Astrocyte (in vitro differentiated cells and primary cell): Measurements from ENCODE around the gene STK26. TPM values are rescaled to one million over a fixed set of nuclear protein-coding genes. Genes with fewer than 3 reads are reported as not detected.

ENCODE experiments used
- DNase-seq: peaks from one replicate; pipeline ENCODE4 v3.0.0-alpha.2; 2010; ENCODE audit warnings: low read depth
- FAIRE-seq: peaks from 2 replicates; lab custom pipeline; 2011; peaks lifted over from hg19 to GRCh38; lab: Jason Lieb, UNC
- H2AFZ ChIP-seq: 2 replicates; pipeline ENCODE4 v1.6.0; 2012; ENCODE audit warnings: low read depth, low read length, inconsistent platforms
- H3K27ac ChIP-seq: 2 replicates; pipeline ENCODE4 v1.5.1; 2011; ENCODE audit warnings: low read depth, low read length, inconsistent platforms
- H3K27me3 ChIP-seq: 2 replicates; pipeline ENCODE4 v1.6.0; 2011; ENCODE audit warnings: low read length, inconsistent platforms; ENCODE audit not compliant: insufficient read depth
- H3K36me3 ChIP-seq: 2 replicates; pipeline ENCODE4 v1.5.1; 2011; ENCODE audit warnings: low read length, inconsistent platforms; ENCODE audit not compliant: insufficient read depth
- H3K4me1 ChIP-seq: 2 replicates; pipeline ENCODE4 v1.5.1; 2011; ENCODE audit warnings: low read length, inconsistent platforms; ENCODE audit not compliant: insufficient read depth
- H3K4me2 ChIP-seq: 2 replicates; pipeline ENCODE4 v1.6.0; 2012; ENCODE audit warnings: low read length, inconsistent platforms
- H3K4me3 ChIP-seq: 2 replicates; pipeline ENCODE4 v1.5.1; 2011; ENCODE audit warnings: low read depth, mild to moderate bottlenecking, low read length, inconsistent platforms; ENCODE audit not compliant: insufficient read depth
- H3K79me2 ChIP-seq: 2 replicates; pipeline ENCODE4 v1.6.0; 2012; ENCODE audit warnings: mild to moderate bottlenecking, low read length, inconsistent platforms; ENCODE audit not compliant: insufficient read depth
- H3K9ac ChIP-seq: 2 replicates; pipeline ENCODE4 v1.6.0; 2012; ENCODE audit warnings: mild to moderate bottlenecking, low read length, inconsistent platforms
- H3K9me3 ChIP-seq: 2 replicates; pipeline ENCODE4 v1.5.1; 2012; ENCODE audit warnings: low read depth, mild to moderate bottlenecking, low read length, inconsistent platforms; ENCODE audit not compliant: insufficient read depth
- H4K20me1 ChIP-seq: 2 replicates; pipeline ENCODE4 v1.6.0; 2012; ENCODE audit warnings: low read length, inconsistent platforms; ENCODE audit not compliant: insufficient read depth
- H3K27ac Mint-ChIP-seq: one replicate; pipeline ENCODE4 v1.8.0; 2021; ENCODE audit warnings: mild to moderate bottlenecking, mixed read lengths; ENCODE audit not compliant: unreplicated experiment
- H3K27me3 Mint-ChIP-seq: one replicate; pipeline ENCODE4 v1.8.0; 2021; ENCODE audit warnings: low read depth, mixed read lengths; ENCODE audit not compliant: unreplicated experiment
- H3K36me3 Mint-ChIP-seq: one replicate; pipeline ENCODE4 v1.8.0; 2021; ENCODE audit warnings: low read depth, mixed read lengths; ENCODE audit not compliant: unreplicated experiment
- H3K4me1 Mint-ChIP-seq: one replicate; pipeline ENCODE4 v1.8.0; 2021; ENCODE audit warnings: low read depth, mixed read lengths; ENCODE audit not compliant: unreplicated experiment
- H3K4me3 Mint-ChIP-seq: one replicate; pipeline ENCODE4 v1.8.0; 2021; ENCODE audit warnings: mild to moderate bottlenecking, moderate library complexity, mixed read lengths; ENCODE audit not compliant: unreplicated experiment
- H3K9me3 Mint-ChIP-seq: one replicate; pipeline ENCODE4 v1.8.0; 2021; ENCODE audit warnings: mild to moderate bottlenecking, mixed read lengths; ENCODE audit not compliant: unreplicated experiment
- CTCF ChIP-seq: IDR thresholded peaks from 2 replicates; pipeline ENCODE4 v1.5.1; 2011; ENCODE audit warnings: low read depth, mild to moderate bottlenecking, inconsistent platforms, low read length, moderate library complexity; ENCODE audit not compliant: insufficient read depth
- EZH2 ChIP-seq: IDR thresholded peaks from 2 replicates; pipeline ENCODE4 v1.6.1; 2012; ENCODE audit warnings: mild to moderate bottlenecking, low read length, inconsistent platforms; ENCODE audit not compliant: insufficient read depth
- total RNA-seq: library from RNA; stranded (reverse); gene quantifications from 2 replicates; pipeline ENCODE4 v1.2.1, GENCODE V29; 2021

The STK26 gene
- total RNA-seq, 1 donor from 2014 or later = 69.4 TPM

GRCh38 chrX:131977619-131978018 is 45.5 kb upstream of the STK26 start:
- Histone ChIP-seq H3K9me3 (no peaks in the 10 kb centered on the region), H3K36me3 (no peaks in the 10 kb centered on the region), H3K27me3 (no peaks in the 10 kb centered on the region), H2AFZ (no peak overlapping the region), H3K4me2 (no peak overlapping the region), H3K4me1 (no peaks in the 10 kb centered on the region), H3K4me3 (no peak overlapping the region), H3K27ac (no peak overlapping the region), H3K9ac (no peak overlapping the region), H3K79me2 (no peaks in the 10 kb centered on the region), H4K20me1 (no peaks in the 10 kb centered on the region)
- H3K4me1 Mint-ChIP-seq = no peaks in the 10 kb centered on the region
- FAIRE-seq (no peak), DNase-seq (no peak)
- no peak overlapping the region for H3K4me3 Mint-ChIP-seq
- no peak for TF ChIP-seq EZH2
- no peak for TF ChIP-seq CTCF
- H3K27ac Mint-ChIP-seq = no peak overlapping the region
- no peaks in the 10 kb centered on the region for H3K27me3 Mint-ChIP-seq
- no peaks in the 10 kb centered on the region for H3K36me3 Mint-ChIP-seq
- H3K9me3 Mint-ChIP-seq = peaks cover 3% of the 10 kb centered on the region

GRCh38 chrX:131979116-131979515 is 44.0 kb upstream of the STK26 start:
- Mint-ChIP-seq H3K27me3 (peaks cover 2% of the 10 kb centered on the region), H3K9me3 (peaks cover 3% of the 10 kb centered on the region), H3K4me3 (no peak overlapping the region), H3K36me3 (no peaks in the 10 kb centered on the region), H3K27ac (no peak overlapping the region), H3K4me1 (no peaks in the 10 kb centered on the region)
- H3K36me3 ChIP-seq = no peaks in the 10 kb centered on the region
- H3K9ac ChIP-seq = no peak overlapping the region
- H3K4me3 ChIP-seq = no peak overlapping the region
- FAIRE-seq (peak; percentile 41), DNase-seq (no peak)
- H3K4me1 ChIP-seq = no peaks in the 10 kb centered on the region
- no peak overlapping the region for H3K4me2 ChIP-seq
- TF ChIP-seq EZH2 (no peak), CTCF (no peak)
- H4K20me1 ChIP-seq = no peaks in the 10 kb centered on the region
- H3K27ac ChIP-seq = no peak overlapping the region
- no peaks in the 10 kb centered on the region for H3K79me2 ChIP-seq
- no peaks in the 10 kb centered on the region for H3K27me3 ChIP-seq
- H2AFZ ChIP-seq = no peak overlapping the region
- H3K9me3 ChIP-seq = no peaks in the 10 kb centered on the region

- peaks cover 2% of the 10 kb centered on the region for H3K27me3 Mint-ChIP-seq
- Histone ChIP-seq H3K9me3 (no peaks in the 10 kb centered on the region), H3K27ac (no peak overlapping the region), H3K4me3 (no peak overlapping the region), H2AFZ (no peak overlapping the region), H4K20me1 (no peaks in the 10 kb centered on the region), H3K4me1 (no peaks in the 10 kb centered on the region), H3K36me3 (no peaks in the 10 kb centered on the region), H3K27me3 (no peaks in the 10 kb centered on the region), H3K4me2 (no peak overlapping the region), H3K79me2 (no peaks in the 10 kb centered on the region), H3K9ac (no peak overlapping the region)
- H3K9me3 Mint-ChIP-seq = no peaks in the 10 kb centered on the region
- H3K4me3 Mint-ChIP-seq = no peak overlapping the region
- FAIRE-seq (peak; percentile 17), DNase-seq (no peak)
- TF ChIP-seq EZH2 (no peak), CTCF (no peak)
- no peak overlapping the region for H3K27ac Mint-ChIP-seq
- peaks cover 9% of the 10 kb centered on the region for H3K4me1 Mint-ChIP-seq
- H3K36me3 Mint-ChIP-seq = no peaks in the 10 kb centered on the region
Measured at GRCh38 chrX:131985526-131986049, 37.5 kb upstream of the STK26 start.
